ENCODE data around the gene RAN.
A peak's percentile ranks its signal among the peaks of the same experiment; 100 is the strongest.
"Not testable (repeated sequence)": the region's sequence is repeated elsewhere in the genome, so short reads cannot be mapped to it uniquely, and the experiment has no call there.

Gene RAN

DNA sequence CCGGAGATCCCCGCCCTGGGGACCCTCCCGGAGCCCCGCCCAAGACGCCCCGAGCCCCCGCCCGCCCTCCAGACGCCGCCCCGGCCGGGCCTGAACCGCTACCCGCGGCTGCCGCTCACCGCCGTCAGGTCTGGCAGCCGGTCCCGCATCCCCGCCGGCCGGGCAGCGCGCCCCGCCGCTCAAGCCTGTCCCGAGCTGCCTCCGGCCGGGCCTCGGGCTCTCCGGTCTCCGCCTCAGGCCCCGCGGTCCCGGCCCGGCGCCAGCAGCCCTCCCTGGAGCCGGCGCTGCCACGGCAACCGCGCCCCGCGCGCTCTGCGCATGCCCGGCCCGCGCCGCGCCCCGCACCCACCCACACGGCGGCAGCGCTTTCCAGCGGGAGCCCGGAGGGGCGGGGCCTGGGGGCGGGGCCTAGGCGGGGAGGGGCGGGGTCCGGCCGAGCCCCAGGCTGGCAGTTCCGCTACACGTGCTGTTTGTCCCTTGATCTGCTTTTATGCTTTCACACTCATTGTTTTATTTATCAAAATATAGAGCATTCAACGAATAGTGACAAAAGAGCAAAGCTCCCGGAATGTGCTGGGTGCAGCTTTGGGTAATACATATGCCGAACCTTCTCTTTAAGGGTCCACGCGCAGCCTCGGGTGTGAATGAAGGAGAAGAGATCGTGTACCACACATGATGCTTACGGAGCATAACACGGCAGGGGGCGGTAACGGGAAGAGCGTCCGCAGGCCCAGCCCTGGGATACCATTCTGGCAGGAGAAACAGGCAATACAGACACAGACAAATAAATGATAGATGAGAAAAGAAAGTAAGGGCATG, 32.7 kb upstream of the RAN start, which contains the start of gene STX2:
TSS of gene STX2 (minus strand) at position 300 of the 819 bp plus-strand sequence. CDS start at position 149, 151 bp downstream.
- TF ChIP-seq, protein P1, sequence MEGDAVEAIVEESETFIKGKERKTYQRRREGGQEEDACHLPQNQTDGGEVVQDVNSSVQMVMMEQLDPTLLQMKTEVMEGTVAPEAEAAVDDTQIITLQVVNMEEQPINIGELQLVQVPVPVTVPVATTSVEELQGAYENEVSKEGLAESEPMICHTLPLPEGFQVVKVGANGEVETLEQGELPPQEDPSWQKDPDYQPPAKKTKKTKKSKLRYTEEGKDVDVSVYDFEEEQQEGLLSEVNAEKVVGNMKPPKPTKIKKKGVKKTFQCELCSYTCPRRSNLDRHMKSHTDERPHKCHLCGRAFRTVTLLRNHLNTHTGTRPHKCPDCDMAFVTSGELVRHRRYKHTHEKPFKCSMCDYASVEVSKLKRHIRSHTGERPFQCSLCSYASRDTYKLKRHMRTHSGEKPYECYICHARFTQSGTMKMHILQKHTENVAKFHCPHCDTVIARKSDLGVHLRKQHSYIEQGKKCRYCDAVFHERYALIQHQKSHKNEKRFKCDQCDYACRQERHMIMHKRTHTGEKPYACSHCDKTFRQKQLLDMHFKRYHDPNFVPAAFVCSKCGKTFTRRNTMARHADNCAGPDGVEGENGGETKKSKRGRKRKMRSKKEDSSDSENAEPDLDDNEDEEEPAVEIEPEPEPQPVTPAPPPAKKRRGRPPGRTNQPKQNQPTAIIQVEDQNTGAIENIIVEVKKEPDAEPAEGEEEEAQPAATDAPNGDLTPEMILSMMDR (IDR thresholded peaks at IDR 0.05; ENCODE audit: borderline replicate concordance, insufficient read depth, low read depth, low read length), result 0 out of 2 replicates have a peak, but pooled peaks have one; percentile 15
- H3K4me3 ChIP-seq (ENCODE audit: low read depth, low read length), result peak within 1 kb of the TSS; percentile 70

DNA sequence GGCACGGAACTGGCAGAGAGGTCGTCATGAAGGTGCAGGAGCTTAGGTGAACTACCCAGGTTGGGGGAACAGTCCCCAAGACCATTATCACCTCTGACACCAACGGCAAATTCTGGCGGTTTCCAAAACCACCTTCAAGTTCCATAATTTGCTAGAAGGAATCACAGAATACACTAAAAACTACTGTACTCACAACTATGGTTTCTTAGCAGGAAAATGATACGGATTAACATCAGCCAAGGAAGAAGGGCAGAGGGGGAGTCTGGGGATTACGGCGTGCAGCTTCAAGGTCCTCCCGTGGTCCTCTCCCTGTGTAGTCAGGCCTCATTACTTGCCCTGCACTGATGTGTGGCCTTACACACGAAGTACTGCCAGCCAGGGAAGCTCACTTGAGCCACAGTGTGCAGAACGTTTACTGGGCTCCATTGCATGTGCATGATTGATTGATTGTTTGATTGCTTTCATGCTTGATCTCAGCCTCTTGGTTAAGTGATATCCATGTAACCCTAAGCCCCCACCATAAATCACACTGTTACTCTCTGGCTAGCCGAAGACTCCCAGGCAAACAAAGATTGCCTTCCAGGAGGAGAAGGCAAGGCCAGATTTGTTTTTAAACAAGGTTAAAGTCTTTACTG, 32.0 kb upstream of the RAN start:
- TF ChIP-seq, protein P1 (IDR thresholded peaks at IDR 0.05; ENCODE audit: borderline replicate concordance, insufficient read depth, low read depth, low read length), result no peak
- H3K4me3 ChIP-seq (ENCODE audit: low read depth, low read length), result no peak overlapping the region

- H3K4me3 ChIP-seq (ENCODE audit: low read depth, low read length), result no peak overlapping the region
- TF ChIP-seq, protein P1 (IDR thresholded peaks at IDR 0.05; ENCODE audit: borderline replicate concordance, insufficient read depth, low read depth, low read length), result no peak
Observed at GRCh38 chr12:130846369-130846768, 25.5 kb upstream of the RAN start.

DNA sequence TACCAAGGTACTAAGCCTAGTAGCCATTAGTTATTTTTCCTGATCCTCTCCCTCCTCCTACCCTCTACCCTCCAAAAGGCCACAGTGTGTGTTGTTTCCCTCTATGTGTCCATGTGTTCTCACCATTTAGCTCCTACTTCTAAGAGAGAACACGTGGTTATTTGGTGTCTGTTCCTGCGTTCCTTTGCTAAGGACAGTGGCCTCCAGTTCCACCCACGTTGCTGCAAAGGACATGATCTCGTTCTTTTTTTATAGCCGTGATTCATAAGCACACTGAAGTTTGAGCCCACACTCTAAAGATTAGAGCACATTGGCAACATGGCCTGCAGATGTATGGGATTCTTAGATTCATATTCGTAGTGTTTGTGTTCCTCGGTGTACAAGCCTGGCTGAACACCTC, 24.8 kb upstream of the RAN start:
- TF ChIP-seq, protein P1 (IDR thresholded peaks at IDR 0.05; ENCODE audit: borderline replicate concordance, insufficient read depth, low read depth, low read length), result no peak
- no peak overlapping the region for H3K4me3 ChIP-seq (ENCODE audit: low read depth, low read length)

GRCh38 chr12:130848105-130848504, 23.8 kb upstream of the RAN start:
- not testable (repeated sequence) for H3K4me3 ChIP-seq (ENCODE audit: low read depth, low read length)

- H3K4me3 ChIP-seq (ENCODE audit: low read depth, low read length), result not testable (repeated sequence)
Observed at GRCh38 chr12:130848785-130849305, 23.0 kb upstream of the RAN start.

DNA sequence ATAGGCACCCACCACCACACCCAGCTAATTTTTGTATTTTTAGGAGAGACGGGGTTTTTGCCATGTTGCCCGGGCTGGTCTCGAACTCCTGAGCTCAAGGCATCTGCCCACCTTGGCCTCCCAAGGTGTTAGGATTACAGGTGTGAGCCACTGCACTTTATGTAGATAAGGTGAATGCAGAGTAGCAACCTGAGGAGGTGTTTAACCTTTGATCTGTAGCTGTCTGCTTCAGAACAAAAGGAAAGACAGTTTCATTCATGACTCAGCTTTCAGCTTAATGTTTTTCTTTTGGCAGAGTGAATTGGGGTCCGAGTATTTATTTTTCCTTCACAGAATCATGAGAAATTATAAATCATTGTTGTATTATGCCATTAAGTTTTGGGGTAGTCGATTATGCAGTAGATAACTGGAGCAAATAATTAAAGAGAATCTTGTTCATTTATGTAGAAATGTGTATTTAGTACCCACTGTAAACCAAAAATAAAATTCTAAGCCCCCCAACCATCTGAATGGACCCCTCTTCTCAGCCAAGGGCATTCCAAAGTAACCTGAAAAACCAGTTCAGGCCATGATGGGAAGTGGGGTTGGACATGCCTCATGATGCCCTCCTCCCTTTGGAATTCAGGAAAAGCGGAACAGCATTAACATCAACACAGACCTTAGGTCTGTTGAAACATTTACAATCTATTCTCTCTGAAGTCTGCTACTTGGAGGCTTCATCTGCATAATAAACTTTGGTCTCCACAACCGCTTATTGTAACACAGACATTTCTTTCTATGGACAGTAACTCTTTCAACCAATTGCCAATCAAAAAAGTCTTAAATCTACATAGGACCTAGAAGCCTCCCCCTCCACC, 22.1 kb upstream of the RAN start:
- H3K4me3 ChIP-seq (ENCODE audit: low read depth, low read length), result no peak overlapping the region

More for the DNA sequence above, 22.1 kb upstream of the RAN start:
- TF ChIP-seq, protein P1 (IDR thresholded peaks at IDR 0.05; ENCODE audit: borderline replicate concordance, insufficient read depth, low read depth, low read length), result no peak

Data from GM12875 (cell line).